Measurements from ENCODE around the gene CCDC185.

- TF ChIP-seq, protein P1, sequence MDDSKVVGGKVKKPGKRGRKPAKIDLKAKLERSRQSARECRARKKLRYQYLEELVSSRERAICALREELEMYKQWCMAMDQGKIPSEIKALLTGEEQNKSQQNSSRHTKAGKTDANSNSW (CRISPR knock-in tag; IDR thresholded peaks at IDR 0.05; ENCODE audit: borderline replicate concordance), result no peak
- TF ChIP-seq HNRNPK (IDR thresholded peaks at IDR 0.05; ENCODE audit: low read depth, low read length, poor library complexity, severe bottlenecking), result no peak
- no peak for TF ChIP-seq CTCF (CRISPR knock-in tag; IDR thresholded peaks at IDR 0.05)
- no peak for TF ChIP-seq ATM (IDR thresholded peaks at IDR 0.05; ENCODE audit: borderline replicate concordance)
Measured at GRCh38 chr1:223363057-223363855, 30.0 kb upstream of the CCDC185 start.

Measured in HepG2 (cell line).